GM23248 (cell line): Measurements from ENCODE around the gene FERMT3. TPM values are rescaled to one million over a fixed set of nuclear protein-coding genes. Genes with fewer than 3 reads are reported as not detected.

Source experiments
- DNase-seq: peaks from one replicate; pipeline ENCODE4 v3.0.0-alpha.2; 2015
- H2AFZ ChIP-seq: fragments of 200-600 bp; sonication (generic); 2 replicates; pipeline ENCODE4 v1.6.1; 2016; ENCODE audit warnings: antibody characterized with exemption
- H3F3A ChIP-seq: fragments of 200-600 bp; sonication (generic); 2 replicates; pipeline ENCODE4 v1.6.1; 2016; ENCODE audit warnings: mild to moderate bottlenecking, antibody characterized with exemption, mixed run types; ENCODE audit not compliant: insufficient read depth
- H3K27ac ChIP-seq: fragments of 200-600 bp; sonication (generic); 2 replicates; pipeline ENCODE4 v1.5.1; 2016; ENCODE audit warnings: mild to moderate bottlenecking
- H3K27me3 ChIP-seq: fragments of 200-600 bp; sonication (generic); replicated peaks from 2 replicates; pipeline ENCODE4 v1.6.1; 2016; ENCODE audit warnings: mild to moderate bottlenecking; ENCODE audit not compliant: insufficient read depth
- H3K36me3 ChIP-seq: fragments of 200-600 bp; sonication (generic); 2 replicates; pipeline ENCODE4 v1.6.1; 2016; ENCODE audit warnings: low read depth, mild to moderate bottlenecking
- H3K4me1 ChIP-seq: fragments of 200-600 bp; sonication (generic); 2 replicates; pipeline ENCODE4 v1.6.1; 2016; ENCODE audit warnings: mild to moderate bottlenecking; ENCODE audit not compliant: insufficient read depth
- H3K4me2 ChIP-seq: fragments of 200-600 bp; sonication (generic); one replicate; pipeline ENCODE4 v1.6.1; 2016; ENCODE audit warnings: mild to moderate bottlenecking; ENCODE audit not compliant: unreplicated experiment
- H3K4me3 ChIP-seq: fragments of 200-600 bp; sonication (generic); 2 replicates; pipeline ENCODE4 v1.5.1; 2016; ENCODE audit warnings: mild to moderate bottlenecking
- H3K79me2 ChIP-seq: fragments of 200-600 bp; sonication (generic); 2 replicates; pipeline ENCODE4 v1.6.1; 2016; ENCODE audit warnings: mild to moderate bottlenecking; ENCODE audit not compliant: insufficient read depth
- H3K9ac ChIP-seq: fragments of 200-600 bp; sonication (generic); 2 replicates; pipeline ENCODE4 v1.6.1; 2016; ENCODE audit warnings: mild to moderate bottlenecking
- H3K9me2 ChIP-seq: fragments of 200-600 bp; sonication (generic); 2 replicates; pipeline ENCODE4 v1.6.1; 2016; ENCODE audit warnings: mixed run types, mild to moderate bottlenecking, moderate library complexity; ENCODE audit not compliant: insufficient read depth
- H3K9me3 ChIP-seq: fragments of 200-600 bp; sonication (generic); one replicate; pipeline ENCODE4 v1.6.1; 2017; ENCODE audit warnings: low read depth
- H4K20me1 ChIP-seq: fragments of 200-600 bp; sonication (generic); 2 replicates; pipeline ENCODE4 v1.6.0; 2016; ENCODE audit not compliant: insufficient read depth
- EZH2 ChIP-seq: fragments of 200-600 bp; sonication (generic); IDR thresholded peaks from 2 replicates; pipeline ENCODE4 v1.6.1; 2018; ENCODE audit warnings: antibody characterized with exemption, mild to moderate bottlenecking; ENCODE audit not compliant: insufficient read depth, poor library complexity, severe bottlenecking
- EZH2phosphoT487 ChIP-seq: fragments of 200-600 bp; sonication (generic); IDR thresholded peaks from 2 replicates; pipeline ENCODE4 v1.6.1; 2018; ENCODE audit warnings: antibody characterized with exemption, moderate library complexity, mild to moderate bottlenecking, low read depth; ENCODE audit not compliant: insufficient read depth
- WGBS, 2 experiments: methylation state at CpG; one replicate each; pipeline ENCODE4 v1.1.6; 2015 to 2017; ENCODE audit warnings: low lambda C conversion rate in 2 of 2, low coverage in 1 of 2; ENCODE audit errors: missing lambda C conversion rate in 2 of 2; 5-methylcytosine and 5-hydroxymethylcytosine counted together
- in situ Hi-C: fragments of 300-500 bp; cut with MboI; formaldehyde crosslinking; loops from 2 replicates; pipeline ENCODE4 v1.15.0; 2020
- polyA plus RNA-seq: library from polyadenylated mRNA; unstranded; fragments of >200 nt; fragmentation: Nextera tagmentation; extraction: Ambion mirVana; gene quantifications from 2 replicates; pipeline ENCODE4 v1.2.1, GENCODE V29; 2016
- total RNA-seq: library from RNA; depleted of rRNA; stranded (reverse); fragments of >200 nt; shearing (Covaris generic); gene quantifications from 2 replicates; pipeline ENCODE4 v1.2.3, GENCODE V29; 2014

Gene FERMT3
- total and polyA plus RNA-seq, 2 experiments from 2014 or later: 1.5 to 3.9 TPM

DNA sequence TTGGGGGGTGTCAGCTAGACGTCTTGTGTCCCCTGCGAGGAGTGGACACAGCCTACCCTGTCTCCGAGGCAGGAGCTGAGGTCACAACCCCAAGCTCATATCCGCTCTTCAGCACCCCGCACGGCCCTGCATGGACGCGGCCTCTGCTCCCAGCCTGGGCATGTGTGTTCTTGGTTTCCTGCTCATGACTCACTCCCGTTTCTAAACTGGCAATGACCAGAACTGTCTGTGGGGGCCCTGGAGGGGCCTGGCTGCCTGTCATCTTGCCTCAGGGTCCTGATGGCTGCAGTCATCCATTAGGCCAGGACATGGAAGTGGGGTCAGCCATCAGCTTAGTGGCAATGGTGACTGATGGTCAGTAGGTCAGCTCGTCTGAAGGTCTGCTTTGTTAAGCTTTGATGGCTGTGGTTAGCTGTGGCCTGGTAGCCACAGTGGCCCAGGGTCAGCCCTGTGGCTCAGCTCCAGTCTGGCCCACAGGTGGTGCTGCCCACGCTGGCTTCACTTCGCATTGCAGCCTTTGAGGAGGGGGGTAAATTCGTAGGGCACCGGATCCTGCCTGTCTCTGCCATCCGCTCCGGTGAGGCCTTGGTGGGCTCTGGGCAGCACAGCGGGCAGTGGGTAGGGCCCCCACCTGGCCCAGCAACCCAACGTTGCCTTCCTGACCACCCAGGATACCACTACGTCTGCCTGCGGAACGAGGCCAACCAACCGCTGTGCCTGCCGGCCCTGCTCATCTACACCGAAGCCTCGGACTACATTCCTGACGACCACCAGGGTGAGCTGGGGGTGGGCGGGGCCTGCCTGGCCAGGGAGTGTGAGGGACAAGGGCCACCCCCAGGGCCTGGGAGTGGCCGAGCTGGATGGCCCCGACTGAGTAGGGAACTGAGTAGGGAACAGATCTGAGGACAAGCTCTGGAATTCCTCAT is 56.8 kb downstream of the FERMT3 start:
- H3K9me2 ChIP-seq: no peaks in the 10 kb centered on the region

DNA sequence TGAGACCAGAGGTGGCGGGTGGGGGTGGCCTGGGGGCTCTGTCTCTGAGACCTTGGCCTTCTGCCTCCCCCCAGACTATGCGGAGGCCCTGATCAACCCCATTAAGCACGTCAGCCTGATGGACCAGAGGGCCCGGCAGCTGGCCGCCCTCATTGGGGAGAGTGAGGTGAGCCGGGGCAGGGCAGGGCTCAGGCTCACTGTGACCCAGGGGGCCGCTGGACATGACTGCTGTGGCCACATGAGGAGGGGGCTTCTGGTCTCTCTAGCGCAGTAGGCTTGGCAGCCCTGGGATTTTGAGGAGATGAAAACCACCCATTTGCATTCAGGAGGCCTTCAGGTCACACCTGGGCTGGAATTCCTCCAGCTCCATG is 57.4 kb downstream of the FERMT3 start:
- H4K20me1 ChIP-seq: no peaks in the 10 kb centered on the region
- no peaks in the 10 kb centered on the region for H3K9me2 ChIP-seq
- H3K9ac ChIP-seq: no peak overlapping the region
- WGBS, 2 experiments: 91 to 97% methylated on average over 8 of the region's 8 CpGs
- no peak overlapping the region for H3K4me2 ChIP-seq
- no peak overlapping the region for H2AFZ ChIP-seq
- no peaks in the 10 kb centered on the region for H3K9me3 ChIP-seq
- H3K27me3 ChIP-seq: no peaks in the 10 kb centered on the region
- H3F3A ChIP-seq: peaks cover 7% of the 10 kb centered on the region; the same call in 1 of the 2 replicates
- no peak overlapping the region for H3K27ac ChIP-seq
- TF ChIP-seq EZH2 (no peak), EZH2phosphoT487 (no peak)
- no peak for DNase-seq
- H3K4me1 ChIP-seq: peaks cover 16% of the 10 kb centered on the region
- in situ Hi-C loops: no loop called here
- no peaks in the 10 kb centered on the region for H3K79me2 ChIP-seq
- H3K36me3 ChIP-seq: peaks cover 7% of the 10 kb centered on the region; the same call in 1 of the 2 replicates
- no peak overlapping the region for H3K4me3 ChIP-seq

More for the DNA sequence above, 56.8 kb downstream of the FERMT3 start:
- H4K20me1 ChIP-seq: no peaks in the 10 kb centered on the region
- no peak overlapping the region for H3K27ac ChIP-seq
- TF ChIP-seq EZH2phosphoT487 (no peak), EZH2 (no peak)
- H3K36me3 ChIP-seq: peaks cover 7% of the 10 kb centered on the region; the same call in 1 of the 2 replicates
- H3K9me3 ChIP-seq: no peaks in the 10 kb centered on the region
- peaks cover 9% of the 10 kb centered on the region for H3K4me1 ChIP-seq
- DNase-seq: peak; percentile 39
- no peak overlapping the region for H3K4me2 ChIP-seq
- peaks cover 7% of the 10 kb centered on the region; the same call in 1 of the 2 replicates for H3F3A ChIP-seq
- H3K27me3 ChIP-seq: no peaks in the 10 kb centered on the region
- in situ Hi-C loops: no loop called here
- no peak overlapping the region for H3K4me3 ChIP-seq
- no peaks in the 10 kb centered on the region for H3K79me2 ChIP-seq
- H2AFZ ChIP-seq: no peak overlapping the region
- WGBS, 2 experiments: 77 to 82% methylated on average over 24 to 29 of the region's 29 CpGs
- no peak overlapping the region for H3K9ac ChIP-seq

DNA sequence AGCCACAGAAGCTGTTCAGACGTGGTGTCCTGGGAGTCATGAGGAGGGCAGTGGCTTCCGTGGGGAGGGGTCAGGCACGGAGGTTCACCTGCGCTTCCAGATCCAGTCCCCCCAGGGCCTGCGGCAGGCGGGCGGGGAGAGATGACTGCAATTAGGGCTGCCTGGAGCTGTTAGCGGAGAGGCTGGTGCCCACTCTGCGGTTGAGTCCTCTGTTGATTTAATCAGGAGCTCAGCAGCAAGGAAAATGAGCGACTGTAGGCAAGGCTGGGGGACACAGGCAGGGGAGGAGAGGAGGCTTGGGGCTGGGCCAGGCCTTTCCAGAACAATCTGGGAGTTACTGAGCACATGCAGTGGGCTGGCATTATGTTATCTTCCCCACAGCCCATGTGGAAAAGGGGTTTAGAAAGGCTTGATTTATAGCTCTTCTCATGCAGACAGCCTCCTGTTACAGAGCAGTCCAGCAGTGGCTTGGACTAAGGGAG is 57.9 kb downstream of the FERMT3 start:
- Histone ChIP-seq H3K9me3 (no peaks in the 10 kb centered on the region), H3K79me2 (no peaks in the 10 kb centered on the region), H3K9ac (no peak overlapping the region), H3K4me2 (no peak overlapping the region), H4K20me1 (no peaks in the 10 kb centered on the region), H3K27me3 (no peaks in the 10 kb centered on the region), H3K36me3 (peaks cover 7% of the 10 kb centered on the region; the same call in 1 of the 2 replicates), H3K4me1 (peaks cover 17% of the 10 kb centered on the region), H3K27ac (no peak overlapping the region), H3F3A (peaks cover 7% of the 10 kb centered on the region; the same call in 1 of the 2 replicates), H2AFZ (no peak overlapping the region), H3K4me3 (no peak overlapping the region), H3K9me2 (no peaks in the 10 kb centered on the region)
- WGBS, 2 experiments: 89 to 91% methylated on average over 10 of the region's 10 CpGs
- TF ChIP-seq EZH2phosphoT487 (no peak), EZH2 (no peak)
- DNase-seq: no peak
- in situ Hi-C loops: no loop called here

DNA sequence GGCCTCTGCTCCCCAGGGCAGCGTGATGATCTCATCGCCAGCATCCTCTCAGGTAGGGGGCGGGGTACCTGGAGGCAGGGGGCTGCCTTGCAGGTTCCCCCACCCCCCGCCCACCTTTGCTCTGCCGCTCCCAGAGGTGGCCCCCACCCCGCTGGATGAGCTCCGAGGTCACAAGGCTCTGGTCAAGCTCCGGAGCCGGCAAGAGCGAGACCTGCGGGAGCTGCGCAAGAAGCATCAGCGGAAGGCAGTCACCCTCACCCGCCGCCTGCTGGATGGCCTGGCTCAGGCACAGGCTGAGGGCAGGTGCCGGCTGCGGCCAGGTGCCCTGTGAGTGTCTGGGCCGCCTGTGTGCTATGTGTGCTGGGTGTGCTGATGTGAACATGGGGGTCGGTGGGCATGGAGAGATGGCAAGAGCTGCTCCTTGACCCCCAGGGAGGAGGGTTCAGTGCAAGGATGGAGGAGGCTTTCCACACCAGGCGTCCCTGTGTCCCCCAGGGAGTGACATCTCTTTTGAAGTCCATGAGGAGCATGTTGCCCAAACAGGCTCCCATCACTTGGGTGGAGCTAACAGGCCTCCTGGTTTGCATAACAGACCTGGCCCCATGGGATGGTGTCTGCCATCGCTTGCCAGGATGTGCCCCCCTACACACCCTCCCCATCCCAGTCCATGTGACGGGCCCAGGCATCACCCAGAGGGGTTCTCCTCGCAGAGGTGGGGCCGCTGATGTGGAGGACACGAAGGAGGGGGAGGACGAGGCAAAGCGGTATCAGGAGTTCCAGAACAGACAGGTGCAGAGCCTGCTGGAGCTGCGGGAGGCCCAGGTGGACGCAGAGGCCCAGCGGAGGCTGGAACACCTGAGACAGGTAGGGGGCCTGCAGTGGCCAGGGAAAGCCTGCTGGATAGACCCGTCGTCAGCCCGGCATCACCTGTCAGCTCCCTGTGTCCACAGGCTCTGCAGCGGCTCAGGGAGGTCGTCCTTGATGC is 58.9 kb downstream of the FERMT3 start:
- Histone ChIP-seq H3K4me1 (peaks cover 17% of the 10 kb centered on the region), H2AFZ (no peak overlapping the region), H3K9ac (no peak overlapping the region), H3K27me3 (no peaks in the 10 kb centered on the region), H3K9me3 (no peaks in the 10 kb centered on the region), H3K9me2 (no peaks in the 10 kb centered on the region), H4K20me1 (no peaks in the 10 kb centered on the region), H3K36me3 (peaks cover 7% of the 10 kb centered on the region; the same call in 1 of the 2 replicates), H3K79me2 (no peaks in the 10 kb centered on the region), H3K4me3 (no peak overlapping the region), H3K4me2 (no peak overlapping the region), H3K27ac (no peak overlapping the region), H3F3A (peaks cover 10% of the 10 kb centered on the region)
- DNase-seq: no peak
- WGBS, 2 experiments: 93% methylated on average over 27 to 35 of the region's 35 CpGs
- TF ChIP-seq EZH2 (no peak), EZH2phosphoT487 (no peak)
- in situ Hi-C loops: no loop called here
